ENCODE results near the gene AP3S2. TPM values are rescaled to one million over a fixed set of nuclear protein-coding genes. Genes with fewer than 3 reads are reported as not detected.

Gene AP3S2
- total and polyA plus RNA-seq, 2 of the 13 experiments (the other 11 are each of a cell fraction or from before 2014, with no cell fraction given) = 17.6 to 44.4 TPM

DNA sequence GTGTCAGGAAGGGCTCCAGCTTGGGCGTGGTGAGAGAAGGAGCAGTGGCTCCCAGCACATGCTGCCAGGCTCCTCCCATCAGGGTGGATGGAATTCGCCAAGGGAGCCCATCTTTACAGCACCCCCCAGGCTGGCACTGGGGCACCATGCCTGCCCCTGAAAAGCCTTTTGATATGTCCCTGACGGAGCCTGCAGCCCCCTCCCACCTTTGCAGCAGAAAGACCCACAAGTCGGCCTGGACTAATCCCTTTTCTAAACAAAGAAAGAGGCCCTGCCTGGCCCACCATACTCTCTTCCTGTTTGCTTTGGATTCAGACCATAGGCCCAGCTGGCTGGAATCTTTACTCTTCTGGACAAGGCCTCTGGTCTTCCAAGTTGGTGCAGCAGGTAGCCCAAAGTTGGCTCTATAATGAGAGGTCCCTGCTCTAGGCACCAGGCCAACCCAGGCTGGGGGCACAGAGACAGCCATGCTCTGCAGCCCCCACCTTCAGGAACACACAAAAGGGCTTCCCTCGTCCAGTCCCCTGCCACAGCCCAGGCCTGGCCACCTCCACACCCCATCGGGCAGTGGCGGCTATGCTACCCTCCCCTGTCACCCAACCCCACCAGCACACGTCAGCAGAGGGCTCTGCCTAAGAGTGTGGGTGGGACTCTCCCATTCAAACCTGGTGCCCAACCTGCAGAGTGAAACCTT lies 84.6 kb downstream of the AP3S2 start (continued):
- TF ChIP-seq, protein P1, sequence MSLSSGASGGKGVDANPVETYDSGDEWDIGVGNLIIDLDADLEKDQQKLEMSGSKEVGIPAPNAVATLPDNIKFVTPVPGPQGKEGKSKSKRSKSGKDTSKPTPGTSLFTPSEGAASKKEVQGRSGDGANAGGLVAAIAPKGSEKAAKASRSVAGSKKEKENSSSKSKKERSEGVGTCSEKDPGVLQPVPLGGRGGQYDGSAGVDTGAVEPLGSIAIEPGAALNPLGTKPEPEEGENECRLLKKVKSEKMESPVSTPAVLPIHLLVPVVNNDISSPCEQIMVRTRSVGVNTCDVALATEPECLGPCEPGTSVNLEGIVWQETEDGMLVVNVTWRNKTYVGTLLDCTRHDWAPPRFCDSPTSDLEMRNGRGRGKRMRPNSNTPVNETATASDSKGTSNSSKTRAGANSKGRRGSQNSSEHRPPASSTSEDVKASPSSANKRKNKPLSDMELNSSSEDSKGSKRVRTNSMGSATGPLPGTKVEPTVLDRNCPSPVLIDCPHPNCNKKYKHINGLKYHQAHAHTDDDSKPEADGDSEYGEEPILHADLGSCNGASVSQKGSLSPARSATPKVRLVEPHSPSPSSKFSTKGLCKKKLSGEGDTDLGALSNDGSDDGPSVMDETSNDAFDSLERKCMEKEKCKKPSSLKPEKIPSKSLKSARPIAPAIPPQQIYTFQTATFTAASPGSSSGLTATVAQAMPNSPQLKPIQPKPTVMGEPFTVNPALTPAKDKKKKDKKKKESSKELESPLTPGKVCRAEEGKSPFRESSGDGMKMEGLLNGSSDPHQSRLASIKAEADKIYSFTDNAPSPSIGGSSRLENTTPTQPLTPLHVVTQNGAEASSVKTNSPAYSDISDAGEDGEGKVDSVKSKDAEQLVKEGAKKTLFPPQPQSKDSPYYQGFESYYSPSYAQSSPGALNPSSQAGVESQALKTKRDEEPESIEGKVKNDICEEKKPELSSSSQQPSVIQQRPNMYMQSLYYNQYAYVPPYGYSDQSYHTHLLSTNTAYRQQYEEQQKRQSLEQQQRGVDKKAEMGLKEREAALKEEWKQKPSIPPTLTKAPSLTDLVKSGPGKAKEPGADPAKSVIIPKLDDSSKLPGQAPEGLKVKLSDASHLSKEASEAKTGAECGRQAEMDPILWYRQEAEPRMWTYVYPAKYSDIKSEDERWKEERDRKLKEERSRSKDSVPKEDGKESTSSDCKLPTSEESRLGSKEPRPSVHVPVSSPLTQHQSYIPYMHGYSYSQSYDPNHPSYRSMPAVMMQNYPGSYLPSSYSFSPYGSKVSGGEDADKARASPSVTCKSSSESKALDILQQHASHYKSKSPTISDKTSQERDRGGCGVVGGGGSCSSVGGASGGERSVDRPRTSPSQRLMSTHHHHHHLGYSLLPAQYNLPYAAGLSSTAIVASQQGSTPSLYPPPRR (CRISPR knock-in tag; IDR thresholded peaks at IDR 0.05; ENCODE audit: borderline replicate concordance) = peak; percentile 93
- TF ChIP-seq HNRNPL (IDR thresholded peaks at IDR 0.05; ENCODE audit: low read depth, low read length) = peak; percentile 98
- peak; percentile 35; the same call in 1 of the 2 replicates for TF ChIP-seq CTCF (CRISPR knock-in tag; IDR thresholded peaks at IDR 0.05)
- TF ChIP-seq TEAD2 (CRISPR knock-in tag; IDR thresholded peaks at IDR 0.05) = no peak
- peak; percentile 74 for TF ChIP-seq SAP130 (CRISPR knock-in tag; IDR thresholded peaks at IDR 0.05; ENCODE audit: low read depth)
- peak; percentile 99 for TF ChIP-seq PITX1 (CRISPR knock-in tag; IDR thresholded peaks at IDR 0.05)
- TF ChIP-seq HOXA5 (CRISPR knock-in tag; IDR thresholded peaks at IDR 0.05) = no peak
- peak; percentile 76 for TF ChIP-seq ELF1 (CRISPR knock-in tag; IDR thresholded peaks at IDR 0.05)
- TF ChIP-seq ZNF792 (CRISPR knock-in tag; IDR thresholded peaks at IDR 0.05) = no peak
- no peak for TF ChIP-seq NR2F1 (CRISPR knock-in tag; IDR thresholded peaks at IDR 0.05)
- TF ChIP-seq HIVEP1 (CRISPR knock-in tag; IDR thresholded peaks at IDR 0.05) = peak; percentile 55; the same call in 1 of the 2 replicates
- TF ChIP-seq RXRB (CRISPR knock-in tag; IDR thresholded peaks at IDR 0.05; ENCODE audit: borderline replicate concordance) = peak; percentile 80; the same call in 1 of the 2 replicates
- TF ChIP-seq ZNF367 (CRISPR knock-in tag; IDR thresholded peaks at IDR 0.05; ENCODE audit: borderline replicate concordance) = no peak
- TF ChIP-seq SNAI1 (CRISPR knock-in tag; IDR thresholded peaks at IDR 0.05; ENCODE audit: borderline replicate concordance) = 0 out of 2 replicates have a peak, but pooled peaks have one; percentile 78
- 0 out of 2 replicates have a peak, but pooled peaks have one; percentile 46 for TF ChIP-seq MIER2 (CRISPR knock-in tag; IDR thresholded peaks at IDR 0.05)
- no peak for TF ChIP-seq SNAPC5 (CRISPR knock-in tag; IDR thresholded peaks at IDR 0.05; ENCODE audit: borderline replicate concordance)
- TF ChIP-seq, protein P2, sequence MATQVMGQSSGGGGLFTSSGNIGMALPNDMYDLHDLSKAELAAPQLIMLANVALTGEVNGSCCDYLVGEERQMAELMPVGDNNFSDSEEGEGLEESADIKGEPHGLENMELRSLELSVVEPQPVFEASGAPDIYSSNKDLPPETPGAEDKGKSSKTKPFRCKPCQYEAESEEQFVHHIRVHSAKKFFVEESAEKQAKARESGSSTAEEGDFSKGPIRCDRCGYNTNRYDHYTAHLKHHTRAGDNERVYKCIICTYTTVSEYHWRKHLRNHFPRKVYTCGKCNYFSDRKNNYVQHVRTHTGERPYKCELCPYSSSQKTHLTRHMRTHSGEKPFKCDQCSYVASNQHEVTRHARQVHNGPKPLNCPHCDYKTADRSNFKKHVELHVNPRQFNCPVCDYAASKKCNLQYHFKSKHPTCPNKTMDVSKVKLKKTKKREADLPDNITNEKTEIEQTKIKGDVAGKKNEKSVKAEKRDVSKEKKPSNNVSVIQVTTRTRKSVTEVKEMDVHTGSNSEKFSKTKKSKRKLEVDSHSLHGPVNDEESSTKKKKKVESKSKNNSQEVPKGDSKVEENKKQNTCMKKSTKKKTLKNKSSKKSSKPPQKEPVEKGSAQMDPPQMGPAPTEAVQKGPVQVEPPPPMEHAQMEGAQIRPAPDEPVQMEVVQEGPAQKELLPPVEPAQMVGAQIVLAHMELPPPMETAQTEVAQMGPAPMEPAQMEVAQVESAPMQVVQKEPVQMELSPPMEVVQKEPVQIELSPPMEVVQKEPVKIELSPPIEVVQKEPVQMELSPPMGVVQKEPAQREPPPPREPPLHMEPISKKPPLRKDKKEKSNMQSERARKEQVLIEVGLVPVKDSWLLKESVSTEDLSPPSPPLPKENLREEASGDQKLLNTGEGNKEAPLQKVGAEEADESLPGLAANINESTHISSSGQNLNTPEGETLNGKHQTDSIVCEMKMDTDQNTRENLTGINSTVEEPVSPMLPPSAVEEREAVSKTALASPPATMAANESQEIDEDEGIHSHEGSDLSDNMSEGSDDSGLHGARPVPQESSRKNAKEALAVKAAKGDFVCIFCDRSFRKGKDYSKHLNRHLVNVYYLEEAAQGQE (IDR thresholded peaks at IDR 0.05; ENCODE audit: borderline replicate concordance in 1 of 2, low read depth in 1 of 2, low read length in 2 of 2) = peak in 1 of 2 experiments; percentile 66; a peak in 1 of 4 replicates
- peak; percentile 22; the same call in 1 of the 2 replicates for TF ChIP-seq FOSL2 (CRISPR knock-in tag; IDR thresholded peaks at IDR 0.05)

All from HepG2 (cell line).